CD4-positive, alpha-beta T cell treated with Interleukin-6 at 100 ng/mL for 8 hours (primary cell): Measurements from ENCODE around the gene TMEM255B.
"Not testable (repeated sequence)": the region's sequence is repeated elsewhere in the genome, so short reads cannot be mapped to it uniquely, and the experiment has no call there.

Source experiments
- DNase-seq: peaks from one replicate; pipeline ENCODE4 v3.0.0-alpha.2; 2020; ENCODE audit warnings: mixed read lengths, low spot score

TMEM255B gene

GRCh38 chr13:113734826-113735125 lies 24.2 kb upstream of the TMEM255B start:
- DNase-seq, result no peak

GRCh38 chr13:113735194-113735593 lies 23.8 kb upstream of the TMEM255B start:
- no peak for DNase-seq

GRCh38 chr13:113735750-113736149 lies 23.3 kb upstream of the TMEM255B start:
- no peak for DNase-seq

GRCh38 chr13:113736258-113736731 lies 22.7 kb upstream of the TMEM255B start:
- no peak for DNase-seq

DNA sequence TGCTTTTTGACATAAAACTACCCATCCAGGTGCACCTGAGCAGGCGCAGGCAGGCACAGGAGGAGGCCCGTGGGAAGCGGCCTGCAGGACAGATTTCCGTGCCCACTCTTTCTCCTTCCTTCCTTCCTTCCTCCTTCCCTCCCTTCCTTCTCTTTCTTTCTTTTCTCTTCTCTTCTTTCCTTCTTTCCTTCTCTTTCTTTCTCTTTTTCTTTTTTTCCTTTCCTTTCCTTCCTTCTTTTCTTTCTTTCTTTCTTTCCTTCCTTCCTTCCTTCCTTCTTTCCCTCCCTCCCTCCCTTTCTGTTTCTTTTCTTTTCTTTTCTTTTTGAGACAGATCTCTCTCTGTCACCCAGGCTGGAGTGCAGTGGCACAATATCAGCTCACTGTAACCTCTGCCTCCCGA lies 21.2 kb upstream of the TMEM255B start:
- no peak for DNase-seq

- no peak for DNase-seq
These were observed 19.3 kb upstream of the TMEM255B start for GRCh38 chr13:113739527-113740285.

DNA sequence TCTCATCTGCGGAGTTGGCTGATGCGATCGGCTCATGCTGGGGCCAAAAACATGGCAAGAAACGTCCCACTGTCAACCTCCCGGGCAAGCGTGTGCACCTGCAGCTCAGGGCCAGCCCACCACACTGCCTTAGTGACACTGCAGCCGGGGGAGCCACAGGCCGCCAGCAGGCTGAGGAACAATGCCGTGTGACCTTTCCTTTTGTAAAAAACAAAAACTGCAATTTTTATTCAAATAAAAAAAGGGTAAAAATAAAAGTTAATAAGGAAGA lies 18.8 kb upstream of the TMEM255B start:
- no peak for DNase-seq

- DNase-seq, result no peak
These were observed 18.4 kb upstream of the TMEM255B start for GRCh38 chr13:113740661-113741060.

- peak; percentile 17 for DNase-seq
These were observed 17.8 kb upstream of the TMEM255B start for GRCh38 chr13:113741191-113741668.

DNA sequence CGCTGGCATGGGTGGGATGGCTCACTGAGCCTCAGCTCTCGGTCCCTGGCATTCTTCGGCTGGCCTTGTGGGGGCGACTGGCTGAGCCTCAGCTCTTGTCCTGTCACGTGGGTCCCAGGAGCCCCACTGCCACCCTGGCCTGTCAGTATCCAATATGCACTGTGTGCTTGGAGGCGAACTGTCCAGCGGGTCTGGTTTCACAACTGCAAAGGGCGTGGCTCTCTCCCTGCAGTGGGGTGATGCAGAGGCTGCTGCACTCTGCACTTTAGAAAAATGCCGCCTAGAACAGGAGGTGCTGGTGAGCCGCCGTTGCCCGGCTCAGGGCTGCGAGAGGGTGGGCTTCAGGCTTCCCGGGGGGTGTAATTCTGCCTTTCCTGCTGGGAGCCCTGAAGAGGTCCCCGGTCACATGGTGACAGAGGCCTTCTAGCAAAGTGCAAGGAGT lies 17.0 kb upstream of the TMEM255B start:
- no peak for DNase-seq

- DNase-seq, result no peak
These were observed 16.4 kb upstream of the TMEM255B start for GRCh38 chr13:113742445-113743120.

- no peak for DNase-seq
These were observed 15.4 kb upstream of the TMEM255B start for GRCh38 chr13:113743366-113744195.

DNA sequence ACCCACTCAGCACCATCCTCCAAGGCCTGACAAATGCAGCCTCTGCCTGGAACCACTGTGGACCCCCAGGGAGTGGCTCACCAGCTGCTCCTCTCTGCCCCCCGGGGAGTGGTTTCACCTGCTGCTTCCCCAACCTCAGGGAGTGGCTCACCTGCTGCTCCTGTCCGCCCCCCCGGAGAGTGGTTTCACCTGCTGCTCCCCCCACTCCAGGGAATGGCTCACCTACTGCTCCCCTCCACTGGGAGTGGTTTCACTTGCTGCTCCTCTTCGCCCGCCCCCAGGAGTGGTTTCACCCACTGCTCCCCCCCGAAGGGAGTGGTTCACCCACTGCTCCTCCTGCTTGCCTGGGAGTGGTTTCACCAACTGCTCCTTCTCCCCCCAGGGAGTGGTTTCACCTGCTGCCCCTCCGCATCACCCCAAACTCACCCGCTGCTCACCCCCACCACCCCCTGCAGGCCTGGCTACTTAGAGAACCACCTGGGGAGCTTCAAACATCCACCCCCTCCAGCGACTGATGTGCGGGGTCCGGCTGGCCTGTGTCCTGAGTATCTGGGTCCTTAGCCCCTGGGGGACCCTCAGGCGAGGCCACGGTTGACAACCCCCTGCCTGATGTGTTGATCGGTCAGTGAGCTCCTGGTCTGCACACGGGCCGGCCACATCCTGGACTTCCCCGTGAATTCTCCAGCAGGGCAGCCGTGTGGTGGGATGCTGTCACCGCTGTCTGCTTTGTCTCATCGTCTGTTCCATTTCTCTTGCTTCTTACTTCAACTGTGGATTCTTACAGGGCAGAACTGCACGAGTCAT lies 14.6 kb upstream of the TMEM255B start:
- DNase-seq, result no peak

- DNase-seq, result no peak
These were observed 14.0 kb upstream of the TMEM255B start for GRCh38 chr13:113745059-113745458.

GRCh38 chr13:113745500-113746142 lies 13.4 kb upstream of the TMEM255B start:
- DNase-seq, result not testable (repeated sequence)

DNA sequence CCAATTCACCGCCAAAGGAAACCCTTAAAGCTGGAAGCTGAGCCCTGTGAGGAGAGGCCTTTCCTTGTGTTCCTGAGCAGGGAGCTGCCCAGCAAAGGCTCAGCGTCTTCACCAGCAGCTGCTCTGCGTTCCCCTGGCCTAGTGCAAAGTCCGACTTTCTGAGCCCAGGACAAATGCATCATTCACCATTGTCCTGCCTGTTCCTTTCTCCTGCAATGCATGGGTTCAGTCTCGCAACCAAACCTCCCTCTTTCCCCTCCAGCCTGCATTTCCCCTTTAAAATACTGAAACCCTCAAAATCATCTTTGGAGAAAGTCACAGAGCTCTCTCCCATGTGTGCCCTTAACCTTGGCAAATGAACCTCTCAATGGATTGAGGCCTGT lies 12.9 kb upstream of the TMEM255B start:
- no peak for DNase-seq

GRCh38 chr13:113746671-113747070 lies 12.4 kb upstream of the TMEM255B start:
- no peak for DNase-seq

DNA sequence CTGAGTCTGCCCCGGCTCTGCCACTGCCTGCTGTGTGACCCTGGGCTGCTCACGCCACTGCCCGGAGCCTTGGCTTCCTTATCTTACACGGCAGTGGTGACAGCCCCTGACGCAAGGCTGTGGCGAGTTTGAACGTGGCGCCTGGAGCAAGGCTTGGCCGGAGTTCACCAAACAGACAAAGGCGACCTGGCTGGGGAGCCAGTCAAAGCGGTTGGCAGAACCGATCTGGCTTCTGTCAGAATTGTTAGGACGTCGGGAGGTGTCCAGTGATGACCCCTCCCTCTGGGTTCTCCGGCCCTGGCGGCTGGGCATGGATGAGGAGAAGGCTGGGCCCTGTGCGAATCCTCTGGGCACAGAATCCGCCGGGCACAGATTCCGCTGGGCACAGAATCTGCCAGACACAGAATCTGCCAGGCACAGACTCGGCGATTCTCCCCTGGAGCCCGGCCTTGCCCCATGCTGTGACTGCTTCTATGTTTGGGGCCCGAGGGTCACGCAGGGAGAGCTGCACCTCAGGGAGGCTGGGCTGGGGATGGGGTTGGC lies 11.7 kb upstream of the TMEM255B start:
- no peak for DNase-seq

DNA sequence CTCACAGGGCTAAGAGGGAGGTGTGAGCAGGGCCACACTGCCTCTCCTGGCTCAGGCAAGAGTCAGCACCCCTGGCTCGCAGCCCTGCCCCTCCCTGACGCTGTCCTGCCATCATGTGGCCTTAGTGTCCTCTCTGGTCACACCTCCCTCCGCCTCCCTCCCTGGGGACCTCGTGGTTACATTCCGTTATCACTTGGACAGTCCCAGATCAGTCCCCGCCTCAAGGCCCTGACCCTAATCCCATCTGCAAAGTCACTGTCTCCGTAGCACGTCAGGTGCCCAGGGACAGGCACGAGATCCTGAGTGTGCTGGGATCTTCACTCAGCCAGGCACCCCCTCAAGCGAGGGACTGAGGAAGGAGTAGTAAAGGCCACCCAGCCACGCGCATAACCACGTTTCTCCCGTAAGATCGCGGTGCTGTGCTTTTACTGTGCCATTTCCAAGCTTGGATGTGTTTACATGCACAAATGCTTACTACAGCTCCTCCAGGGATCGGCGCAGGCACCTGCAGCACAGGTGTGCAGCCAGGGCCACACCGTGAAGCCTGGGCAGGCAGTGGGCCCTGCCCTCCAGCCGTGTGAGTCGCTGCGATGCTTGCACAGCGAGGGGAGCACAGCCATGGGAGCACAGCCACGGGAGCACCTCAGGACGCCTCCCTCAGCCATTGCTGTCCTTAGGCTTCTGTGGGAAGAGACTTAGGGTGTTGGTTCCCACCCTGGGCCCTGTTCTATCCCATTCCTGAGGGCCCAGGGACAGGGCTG lies 10.7 kb upstream of the TMEM255B start:
- no peak for DNase-seq

DNA sequence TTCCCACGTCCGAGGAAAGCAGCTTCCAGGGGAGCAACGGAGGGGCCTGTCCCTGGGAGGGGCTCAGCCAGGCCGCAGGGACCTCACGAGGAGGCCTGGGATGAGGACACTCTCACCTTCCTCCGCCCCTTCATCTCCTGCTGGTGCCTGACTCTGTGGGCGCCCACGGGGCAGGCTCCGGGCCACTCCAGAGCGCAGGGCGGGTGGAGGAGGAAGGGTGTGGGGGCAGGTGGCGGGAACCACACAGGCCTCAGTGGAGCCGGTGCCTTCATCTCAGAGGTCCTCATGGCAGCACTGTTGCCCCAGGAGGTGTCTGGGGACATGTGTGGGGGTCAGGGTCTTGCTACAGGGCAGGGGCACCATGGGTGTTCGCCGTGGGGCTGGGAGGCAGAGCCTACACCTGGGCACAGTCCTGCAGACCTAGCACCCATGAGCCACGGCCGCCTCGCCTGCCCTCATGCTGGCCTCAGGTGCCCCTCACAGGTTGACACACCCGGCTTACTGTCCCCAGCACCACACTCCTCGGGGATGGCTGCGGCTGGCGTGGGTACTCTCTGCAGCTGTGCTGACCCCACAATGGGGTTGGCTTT lies 10.1 kb upstream of the TMEM255B start:
- no peak for DNase-seq
